ACC112 (cell line): ENCODE results near the gene ITIH5.

ENCODE experiments used
- H2AFZ ChIP-seq: fragments of 200-600 bp; sonication (generic); one replicate; pipeline ENCODE4 v1.6.0; 2017; ENCODE audit warnings: antibody characterized with exemption, low read length; ENCODE audit not compliant: unreplicated experiment
- H3K27ac ChIP-seq: fragments of 200-600 bp; sonication (generic); 2 replicates; pipeline ENCODE4 v1.5.1; 2014; ENCODE audit warnings: low read depth, mild to moderate bottlenecking, antibody characterized with exemption, low read length, moderate library complexity
- H3K27me3 ChIP-seq: fragments of 200-600 bp; sonication (generic); 2 replicates; pipeline ENCODE4 v1.6.1; 2014; ENCODE audit warnings: mild to moderate bottlenecking, antibody characterized with exemption, low read length, moderate library complexity, mixed read lengths; ENCODE audit not compliant: insufficient read depth
- H3K36me3 ChIP-seq: fragments of 200-600 bp; sonication (generic); 2 replicates; pipeline ENCODE4 v1.6.1; 2016; ENCODE audit warnings: mild to moderate bottlenecking, antibody characterized with exemption, low read length, moderate library complexity, mixed read lengths; ENCODE audit not compliant: insufficient read depth
- H3K4me1 ChIP-seq: fragments of 200-600 bp; sonication (generic); one replicate; pipeline ENCODE4 v1.6.1; 2016; ENCODE audit warnings: low read length, mixed read lengths; ENCODE audit not compliant: insufficient read depth, unreplicated experiment, control insufficient read depth
- H3K4me3 ChIP-seq: fragments of 200-600 bp; sonication (generic); 2 replicates; pipeline ENCODE4 v1.5.1; 2014; ENCODE audit warnings: mild to moderate bottlenecking, low read depth, low read length
- H3K79me2 ChIP-seq: fragments of 200-600 bp; sonication (generic); one replicate; pipeline ENCODE4 v1.6.0; 2016; ENCODE audit warnings: low read length; ENCODE audit not compliant: control insufficient read depth, unreplicated experiment, insufficient read depth

The ITIH5 gene

DNA sequence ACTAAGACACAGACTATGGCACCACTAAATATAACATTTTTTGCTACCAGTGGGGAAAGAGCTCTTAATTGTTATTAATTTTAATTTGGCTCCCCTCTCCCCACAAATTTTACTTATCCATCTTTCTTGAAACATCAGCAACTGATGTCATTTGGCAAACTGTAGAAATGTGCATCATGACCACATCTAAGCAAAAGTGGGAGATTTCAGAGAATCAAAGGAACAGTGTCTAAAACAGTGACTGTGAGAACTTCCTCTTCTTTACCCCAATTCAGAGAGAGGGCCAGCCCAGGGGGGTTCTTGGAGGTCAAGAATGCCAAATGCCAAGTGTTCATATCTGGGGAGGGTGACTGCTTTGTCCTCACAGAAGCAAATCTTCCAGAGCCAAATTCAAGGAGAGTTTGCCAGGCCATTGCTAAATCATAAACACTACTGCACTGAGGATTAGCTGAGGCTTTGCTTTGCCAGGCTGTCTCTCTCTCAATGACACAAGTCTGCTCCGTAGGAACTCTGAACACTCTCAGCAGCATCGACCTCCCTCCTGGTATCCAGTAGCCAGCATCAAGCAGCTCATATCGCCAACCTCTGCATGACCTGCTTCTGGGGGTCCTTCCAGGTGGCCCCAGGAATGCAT is 65.6 kb downstream of the ITIH5 start:
- H3K27me3 ChIP-seq = no peaks in the 10 kb centered on the region
- H3K4me1 ChIP-seq = no peaks in the 10 kb centered on the region
- no peak overlapping the region for H3K4me3 ChIP-seq
- H3K27ac ChIP-seq = no peak overlapping the region
- H2AFZ ChIP-seq = no peak overlapping the region
- H3K36me3 ChIP-seq = no peaks in the 10 kb centered on the region
- no peaks in the 10 kb centered on the region for H3K79me2 ChIP-seq

DNA sequence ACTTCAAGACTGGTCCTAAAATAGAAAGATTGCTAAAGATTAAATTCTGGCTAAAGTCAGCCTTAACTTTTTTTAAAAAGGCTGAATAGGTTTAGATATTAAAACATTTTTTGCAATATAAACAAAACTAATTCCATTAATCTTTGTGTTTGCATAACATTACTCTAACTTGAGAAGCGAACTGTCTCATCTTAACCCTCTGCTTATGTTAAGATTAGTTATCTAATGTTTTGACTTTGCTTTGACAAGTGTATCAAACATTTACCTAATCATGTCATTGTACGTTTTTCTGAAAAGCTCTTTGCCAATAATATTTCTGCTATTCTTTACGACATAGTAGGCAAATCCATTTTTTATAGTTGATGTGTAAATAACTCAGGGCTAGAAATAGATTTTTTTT is 68.0 kb downstream of the ITIH5 start:
- Histone ChIP-seq H3K4me1 (no peaks in the 10 kb centered on the region), H3K36me3 (no peaks in the 10 kb centered on the region), H3K27me3 (no peaks in the 10 kb centered on the region), H2AFZ (no peak overlapping the region), H3K79me2 (no peaks in the 10 kb centered on the region), H3K27ac (no peak overlapping the region), H3K4me3 (no peak overlapping the region)

DNA sequence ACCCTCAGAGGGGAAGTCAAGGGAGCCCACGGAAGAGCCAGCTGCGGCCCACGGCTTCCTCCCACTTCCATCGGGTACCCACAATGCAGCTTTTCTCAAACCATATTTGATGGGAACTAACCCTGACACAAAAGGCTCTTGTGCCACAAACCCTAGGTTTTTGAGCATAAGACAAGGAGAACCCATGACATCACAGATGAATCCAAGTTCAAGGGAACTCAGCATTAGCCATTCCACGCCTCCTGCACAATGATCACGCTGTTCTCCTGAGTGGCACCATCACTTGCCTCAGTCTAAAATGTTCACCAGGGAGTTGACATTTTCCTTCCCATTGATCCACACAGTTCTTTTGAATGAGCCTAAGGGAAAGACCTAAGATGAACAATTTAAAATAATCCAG is 70.4 kb downstream of the ITIH5 start:
- Histone ChIP-seq H3K4me1 (no peaks in the 10 kb centered on the region), H3K27me3 (no peaks in the 10 kb centered on the region), H3K79me2 (no peaks in the 10 kb centered on the region), H3K4me3 (no peak overlapping the region), H2AFZ (no peak overlapping the region), H3K36me3 (no peaks in the 10 kb centered on the region), H3K27ac (no peak overlapping the region)

DNA sequence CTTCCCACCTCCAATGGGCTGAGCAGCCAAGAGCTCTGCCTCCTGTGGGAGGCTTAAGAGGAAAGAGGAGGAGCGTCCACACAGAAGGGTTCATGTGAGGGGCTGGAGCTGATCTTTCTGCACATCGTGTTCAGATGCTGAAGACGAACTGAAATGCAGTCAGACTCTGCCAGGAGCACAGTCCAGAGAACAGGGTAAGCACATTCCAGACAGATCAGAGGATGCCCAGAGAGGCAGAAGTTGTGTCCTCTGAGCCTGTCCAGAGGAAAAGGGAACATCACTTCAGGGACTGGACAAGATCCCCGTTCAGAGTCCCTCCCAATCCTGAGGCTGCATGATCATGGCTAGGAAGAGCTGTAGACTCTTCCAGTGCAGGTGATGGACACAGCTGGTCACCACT is 72.9 kb downstream of the ITIH5 start:
- Histone ChIP-seq H3K79me2 (no peaks in the 10 kb centered on the region), H3K4me1 (no peaks in the 10 kb centered on the region), H3K27ac (no peak overlapping the region), H3K4me3 (no peak overlapping the region), H3K36me3 (no peaks in the 10 kb centered on the region), H2AFZ (no peak overlapping the region), H3K27me3 (no peaks in the 10 kb centered on the region)

DNA sequence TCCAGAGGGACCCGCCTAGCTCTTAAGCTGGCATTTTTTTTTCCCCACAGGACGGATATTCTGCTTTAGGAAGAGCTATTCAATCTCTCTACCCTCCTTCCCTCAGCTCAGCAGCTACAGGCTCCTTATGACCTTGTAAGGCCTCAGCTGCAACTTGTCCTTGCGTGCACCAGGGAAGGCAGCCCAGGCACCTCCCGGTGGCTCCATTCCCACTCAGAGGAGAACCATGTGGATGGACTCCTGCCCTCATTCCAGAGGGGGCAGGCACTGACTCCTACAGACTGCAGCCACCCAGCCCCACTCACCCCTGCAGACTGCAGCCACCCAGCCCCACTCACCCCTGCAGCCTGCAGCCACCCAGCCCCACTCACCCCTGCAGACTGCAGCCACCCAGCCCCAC is 73.7 kb downstream of the ITIH5 start:
- H3K36me3 ChIP-seq = no peaks in the 10 kb centered on the region
- H3K27me3 ChIP-seq = no peaks in the 10 kb centered on the region
- H3K4me1 ChIP-seq = no peaks in the 10 kb centered on the region
- no peak overlapping the region for H2AFZ ChIP-seq
- H3K4me3 ChIP-seq = no peak overlapping the region
- no peak overlapping the region for H3K27ac ChIP-seq
- no peaks in the 10 kb centered on the region for H3K79me2 ChIP-seq

DNA sequence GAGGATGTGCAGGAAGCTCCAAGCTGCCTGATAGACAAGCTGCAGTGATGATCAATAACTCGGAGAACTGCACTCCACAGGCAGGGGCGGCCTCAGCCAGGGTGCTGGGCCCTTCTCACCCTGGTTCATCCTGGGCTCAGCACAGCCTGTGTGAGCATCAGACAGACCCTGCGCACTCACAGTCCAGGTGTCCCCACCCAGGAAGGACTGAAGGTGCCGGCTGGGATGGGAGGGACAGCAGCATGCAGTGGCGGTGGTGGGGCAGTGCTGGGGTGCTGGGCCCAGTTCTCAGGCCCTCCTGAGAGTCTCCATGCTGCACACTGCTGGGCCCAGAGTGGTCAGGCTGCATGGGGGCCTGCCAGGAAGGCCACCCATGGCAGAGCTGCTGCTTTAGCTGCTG is 74.1 kb downstream of the ITIH5 start:
- Histone ChIP-seq H3K4me3 (no peak overlapping the region), H3K36me3 (no peaks in the 10 kb centered on the region), H2AFZ (no peak overlapping the region), H3K4me1 (no peaks in the 10 kb centered on the region), H3K79me2 (no peaks in the 10 kb centered on the region), H3K27me3 (no peaks in the 10 kb centered on the region), H3K27ac (no peak overlapping the region)

DNA sequence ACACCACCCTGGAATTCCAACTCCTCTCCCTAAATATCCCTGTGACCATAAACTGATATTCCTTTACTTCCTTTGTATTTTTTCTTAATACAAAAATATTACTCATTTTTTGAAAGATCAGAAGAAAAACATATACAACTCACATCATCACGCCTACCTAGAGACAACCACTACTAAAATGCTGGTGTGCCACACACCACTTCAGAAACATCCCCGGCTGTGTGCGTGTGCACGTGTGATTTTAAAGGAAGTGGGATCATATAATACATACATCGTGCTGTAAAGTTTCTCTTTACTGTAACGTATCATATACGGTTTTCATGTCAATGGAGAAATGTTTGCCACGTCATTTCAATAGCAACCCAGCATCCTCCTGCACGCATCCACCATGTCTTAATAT is 76.5 kb downstream of the ITIH5 start:
- H3K4me3 ChIP-seq = no peak overlapping the region
- no peaks in the 10 kb centered on the region for H3K36me3 ChIP-seq
- H3K4me1 ChIP-seq = no peaks in the 10 kb centered on the region
- no peaks in the 10 kb centered on the region for H3K79me2 ChIP-seq
- no peak overlapping the region for H2AFZ ChIP-seq
- no peak overlapping the region for H3K27ac ChIP-seq
- no peaks in the 10 kb centered on the region for H3K27me3 ChIP-seq

DNA sequence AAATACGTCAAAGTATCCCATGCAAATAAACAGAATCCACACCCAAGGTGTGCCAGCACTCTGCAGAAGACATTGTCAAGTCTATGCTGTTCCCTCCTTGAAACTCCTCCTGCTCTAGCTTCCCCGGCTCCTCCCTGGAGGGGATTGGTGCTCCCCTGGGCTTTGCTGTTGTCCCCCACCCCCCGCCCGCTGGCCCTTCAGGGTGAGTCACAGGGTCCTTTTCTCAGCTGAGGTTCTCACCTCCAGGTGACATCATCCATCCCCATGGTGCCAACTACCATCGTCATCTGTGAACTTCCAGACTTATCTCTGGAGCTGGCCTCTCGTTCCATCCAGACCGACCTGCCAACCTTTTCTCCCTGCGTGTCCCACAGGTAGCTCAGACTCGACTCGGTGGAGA is 77.0 kb downstream of the ITIH5 start:
- H3K79me2 ChIP-seq = no peaks in the 10 kb centered on the region
- H3K4me3 ChIP-seq = no peak overlapping the region
- H2AFZ ChIP-seq = no peak overlapping the region
- no peaks in the 10 kb centered on the region for H3K4me1 ChIP-seq
- H3K36me3 ChIP-seq = no peaks in the 10 kb centered on the region
- H3K27ac ChIP-seq = no peak overlapping the region
- no peaks in the 10 kb centered on the region for H3K27me3 ChIP-seq

DNA sequence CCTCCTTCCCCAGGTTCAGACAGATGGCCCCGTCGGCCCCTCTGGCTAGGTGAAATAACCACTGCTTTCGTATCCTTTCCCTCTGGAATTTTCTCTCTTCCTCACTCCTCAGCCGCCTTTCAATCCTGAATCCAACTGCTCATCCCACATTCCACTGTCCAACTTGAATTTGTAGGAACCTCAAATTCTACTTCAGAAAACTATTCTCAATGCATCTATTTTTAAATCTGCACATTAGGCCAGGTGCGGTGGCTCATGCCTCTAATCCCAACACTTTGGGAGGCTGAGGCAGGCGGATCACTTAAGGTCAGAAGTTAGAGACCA is 78.9 kb downstream of the ITIH5 start:
- Histone ChIP-seq H3K4me3 (no peak overlapping the region), H3K27ac (no peak overlapping the region), H3K36me3 (no peaks in the 10 kb centered on the region), H3K4me1 (no peaks in the 10 kb centered on the region), H2AFZ (no peak overlapping the region), H3K79me2 (no peaks in the 10 kb centered on the region), H3K27me3 (no peaks in the 10 kb centered on the region)

DNA sequence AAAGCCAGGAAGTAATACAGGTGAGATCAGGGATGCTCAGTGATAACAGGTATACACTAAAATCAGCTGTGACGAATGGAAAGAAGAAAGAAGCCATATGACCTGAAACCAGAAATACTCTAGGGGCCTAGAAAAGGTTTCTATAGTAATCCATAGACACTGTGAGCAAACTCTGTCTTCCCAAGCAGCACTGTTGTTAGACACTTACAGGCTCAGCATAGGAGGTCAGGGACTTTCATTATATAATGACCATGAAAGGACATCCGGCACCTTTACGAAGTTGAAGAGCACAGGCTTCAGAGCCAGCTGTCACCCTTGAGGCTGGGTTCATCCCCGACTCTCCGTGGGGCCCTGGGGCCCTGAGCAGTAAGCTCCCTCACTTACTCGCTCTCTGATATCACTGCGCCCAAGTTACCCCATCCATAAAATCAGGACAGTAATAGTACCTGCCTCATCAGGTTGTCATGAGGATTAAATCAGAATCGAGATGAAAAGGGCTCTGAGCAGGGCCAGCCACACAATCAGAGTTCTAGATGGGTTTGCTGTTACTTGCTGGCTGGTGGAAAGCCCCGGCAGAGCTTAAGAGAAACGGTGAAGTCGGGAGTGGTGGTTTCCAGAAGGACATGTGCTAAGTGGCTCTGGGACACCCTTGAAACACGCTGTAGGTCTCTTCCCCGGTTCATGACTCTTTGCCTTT is 79.5 kb downstream of the ITIH5 start:
- no peaks in the 10 kb centered on the region for H3K79me2 ChIP-seq
- H3K27me3 ChIP-seq = no peaks in the 10 kb centered on the region
- H3K36me3 ChIP-seq = no peaks in the 10 kb centered on the region
- H2AFZ ChIP-seq = no peak overlapping the region
- H3K27ac ChIP-seq = no peak overlapping the region
- no peaks in the 10 kb centered on the region for H3K4me1 ChIP-seq
- H3K4me3 ChIP-seq = no peak overlapping the region

DNA sequence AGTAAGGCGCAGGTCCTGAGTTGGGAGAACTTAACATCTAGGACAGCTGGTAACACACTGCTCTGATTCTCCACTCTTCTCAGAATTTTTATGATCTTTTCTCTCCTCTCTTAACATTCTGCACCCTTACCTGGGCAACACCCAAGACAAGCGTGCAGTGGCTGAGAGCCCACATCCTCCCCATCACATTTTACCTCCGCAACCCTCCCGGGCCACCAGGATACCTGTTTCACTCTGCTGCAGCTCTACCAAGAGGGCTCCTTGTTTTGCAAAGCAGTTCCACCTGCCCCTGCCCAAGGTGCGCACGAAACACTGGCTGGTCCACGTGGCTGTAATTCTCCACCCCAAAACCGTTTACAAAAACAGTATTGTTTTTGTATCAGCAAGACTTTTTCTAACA is 81.5 kb downstream of the ITIH5 start:
- H3K27me3 ChIP-seq = no peaks in the 10 kb centered on the region
- H3K4me3 ChIP-seq = no peak overlapping the region
- H3K79me2 ChIP-seq = no peaks in the 10 kb centered on the region
- H3K4me1 ChIP-seq = no peaks in the 10 kb centered on the region
- no peak overlapping the region for H2AFZ ChIP-seq
- H3K27ac ChIP-seq = no peak overlapping the region
- no peaks in the 10 kb centered on the region for H3K36me3 ChIP-seq
